Kidney (tissue), 14 donors: ENCODE results near the gene FAM20C. TPM values are rescaled to one million over a fixed set of nuclear protein-coding genes. Genes with fewer than 3 reads are reported as not detected.

Source experiments
- DNase-seq, 5 donors: peaks; one replicate each; pipeline ENCODE4 v3.0.0-alpha.2; 2013 to 2020
- FAIRE-seq: peaks from 2 replicates; lab custom pipeline; 2012; peaks lifted over from hg19 to GRCh38; lab: Jason Lieb, UNC
- H3K27ac ChIP-seq, 2 donors: one replicate each; pipeline ENCODE4 v1.7.0; 2013; ENCODE audit warnings: low read depth in 2 of 2, low read length in 2 of 2, inconsistent platforms in 1 of 2
- H3K27me3 ChIP-seq: one replicate; pipeline ENCODE4 v1.7.1; 2013; ENCODE audit warnings: low read length, inconsistent platforms; ENCODE audit not compliant: control insufficient read depth, insufficient read depth
- H3K36me3 ChIP-seq, 3 donors: one replicate each; pipeline versions ENCODE4 v1.7.0 to v1.7.1; 2013; ENCODE audit warnings: low read length in 3 of 3, control low read depth in 1 of 3, inconsistent platforms in 1 of 3; ENCODE audit not compliant: insufficient read depth in 3 of 3, control insufficient read depth in 2 of 3
- H3K4me1 ChIP-seq, 3 donors: one replicate each; pipeline versions ENCODE4 v1.7.0 to v1.7.1; 2013; ENCODE audit warnings: low read length in 3 of 3, inconsistent platforms in 1 of 3, low read depth in 1 of 3; ENCODE audit not compliant: control insufficient read depth in 2 of 3, insufficient read depth in 2 of 3
- H3K4me3 ChIP-seq, 3 donors: one replicate each; pipeline versions ENCODE4 v1.7.0 to v1.8.1; 2013; ENCODE audit warnings: low read length in 3 of 3, control low read depth in 1 of 3, inconsistent platforms in 1 of 3
- H3K9ac ChIP-seq, 3 donors: one replicate each; pipeline versions ENCODE4 v1.7.0 to v1.7.1; 2013; ENCODE audit warnings: low read length in 3 of 3, control low read depth in 1 of 3, inconsistent platforms in 1 of 3
- H3K9me3 ChIP-seq, 3 donors: one replicate each; pipeline versions ENCODE4 v1.7.0 to v1.7.1; 2013; ENCODE audit warnings: low read length in 3 of 3, control low read depth in 1 of 3, inconsistent platforms in 1 of 3; ENCODE audit not compliant: control insufficient read depth in 2 of 3, insufficient read depth in 1 of 3
- intact Hi-C: fragments of 100-400 bp; cut with DNase I; formaldehyde crosslinking; loops from one replicate; pipeline ENCODE4 v1.11.1; 2022
- polyA plus RNA-seq: library from polyadenylated mRNA; stranded (reverse); fragments of 350-450 nt; fragmentation: Illumina TruSeq; extraction: RNeasy Lipid Tissue Mini Kit (QIAGEN cat#74804); gene quantifications from one replicate; pipeline ENCODE4 v1.2.3, GENCODE V29; 2014; ENCODE audit warnings: low read depth, low replicate concordance; ENCODE audit not compliant: insufficient read depth
- total RNA-seq: library from RNA; stranded (reverse); fragmentation: NEBNext Ultra II Directional; extraction: Animal tissue kit (Norgen Biotek cat#: 25700); gene quantifications from one replicate; pipeline ENCODE4 v1.2.1, GENCODE V29; 2021
- TF ChIP-seq, protein P1 (sequence below): IDR thresholded peaks from 3 replicates; pipeline ENCODE4 v1.5.1; 2012; ENCODE audit warnings: mild to moderate bottlenecking, moderate library complexity, borderline replicate concordance; ENCODE audit not compliant: insufficient read depth; ENCODE audit errors: extremely low read depth
- donor health status: control.
- donor health status: control.
- donor health status: control.
- donor health status: control.
- donor health status: control.
- donor health status: DM: yes; HTN: yes; CAD: no.
- donor health status: Normal renal cell carcinoma (clear cell type).

Gene FAM20C
- total and polyA plus RNA-seq, 2 donors from 2014 or later = 84.9 to 114 TPM

DNA sequence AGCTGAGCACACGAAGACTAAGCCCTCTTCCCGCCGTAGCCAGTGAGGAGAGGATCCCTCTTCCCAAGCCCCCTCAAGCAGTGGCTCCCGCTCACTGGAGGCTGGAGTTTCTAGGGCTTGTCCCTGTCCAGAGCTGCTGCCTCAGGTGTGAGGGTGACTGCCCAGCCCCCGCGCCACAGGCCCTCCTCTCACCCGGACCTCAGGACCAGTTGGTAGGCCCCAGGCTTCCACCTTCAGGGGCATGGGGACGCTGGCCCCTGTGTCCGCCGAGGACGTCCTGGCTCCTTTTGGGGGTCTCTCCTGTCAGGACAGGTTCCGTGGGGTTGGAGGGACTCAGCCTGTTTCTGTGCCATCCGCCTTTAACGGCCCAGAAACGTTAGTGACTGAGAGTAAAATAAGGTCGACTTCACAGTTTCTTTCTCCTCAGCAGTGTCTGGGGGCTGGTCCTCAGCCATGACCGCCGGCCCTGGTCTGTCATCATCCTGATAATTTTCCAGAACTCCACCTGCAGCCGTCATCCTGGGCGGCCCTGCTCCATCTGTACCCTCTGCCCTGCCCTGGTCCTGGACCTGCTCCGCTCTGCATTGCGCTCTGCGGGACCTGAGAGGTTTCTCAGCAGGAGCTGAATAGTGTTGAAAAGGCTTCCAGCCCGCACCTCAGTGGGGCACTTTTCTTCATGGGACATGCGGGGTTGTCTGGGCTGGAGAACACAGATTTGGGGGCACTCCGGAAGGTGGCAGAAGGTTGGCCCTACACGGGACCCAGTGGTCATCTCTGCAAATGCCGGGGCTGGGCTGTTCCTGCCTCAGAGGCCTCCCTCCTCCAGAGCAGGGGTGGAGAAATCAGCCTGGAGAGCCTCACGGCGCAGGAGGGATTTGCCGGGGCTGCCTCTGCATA, 36.0 kb upstream of the FAM20C start:
- Histone ChIP-seq H3K9ac (no peak overlapping the region), H3K4me1 (no peaks in the 10 kb centered on the region), H3K27me3 (no peaks in the 10 kb centered on the region), H3K4me3 (no peak overlapping the region), H3K27ac (no peak overlapping the region), H3K9me3 (no peaks in the 10 kb centered on the region), H3K36me3 (no peaks in the 10 kb centered on the region)
- FAIRE-seq = no peak
- TF ChIP-seq, protein P1, sequence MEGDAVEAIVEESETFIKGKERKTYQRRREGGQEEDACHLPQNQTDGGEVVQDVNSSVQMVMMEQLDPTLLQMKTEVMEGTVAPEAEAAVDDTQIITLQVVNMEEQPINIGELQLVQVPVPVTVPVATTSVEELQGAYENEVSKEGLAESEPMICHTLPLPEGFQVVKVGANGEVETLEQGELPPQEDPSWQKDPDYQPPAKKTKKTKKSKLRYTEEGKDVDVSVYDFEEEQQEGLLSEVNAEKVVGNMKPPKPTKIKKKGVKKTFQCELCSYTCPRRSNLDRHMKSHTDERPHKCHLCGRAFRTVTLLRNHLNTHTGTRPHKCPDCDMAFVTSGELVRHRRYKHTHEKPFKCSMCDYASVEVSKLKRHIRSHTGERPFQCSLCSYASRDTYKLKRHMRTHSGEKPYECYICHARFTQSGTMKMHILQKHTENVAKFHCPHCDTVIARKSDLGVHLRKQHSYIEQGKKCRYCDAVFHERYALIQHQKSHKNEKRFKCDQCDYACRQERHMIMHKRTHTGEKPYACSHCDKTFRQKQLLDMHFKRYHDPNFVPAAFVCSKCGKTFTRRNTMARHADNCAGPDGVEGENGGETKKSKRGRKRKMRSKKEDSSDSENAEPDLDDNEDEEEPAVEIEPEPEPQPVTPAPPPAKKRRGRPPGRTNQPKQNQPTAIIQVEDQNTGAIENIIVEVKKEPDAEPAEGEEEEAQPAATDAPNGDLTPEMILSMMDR = no peak
- intact Hi-C loops = no loop called here
- peak in 1 of 5 donors; percentile 62 for DNase-seq

DNA sequence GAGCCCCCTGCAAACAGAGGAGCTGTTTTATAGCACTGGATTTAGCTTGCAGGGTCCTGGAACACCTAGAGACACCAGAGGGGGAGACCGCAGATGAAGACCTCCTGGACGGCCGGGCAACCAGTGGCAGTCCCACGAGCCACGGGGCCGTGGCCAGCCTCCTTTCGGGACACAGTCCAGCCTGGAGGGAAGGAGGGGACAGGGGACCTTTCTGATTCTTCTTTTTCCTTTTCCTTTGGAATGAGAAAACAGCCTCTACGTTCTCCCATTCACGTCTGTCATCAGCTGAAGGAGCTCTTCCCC, 35.4 kb upstream of the FAM20C start:
- H3K36me3 ChIP-seq = no peaks in the 10 kb centered on the region
- H3K27ac ChIP-seq = no peak overlapping the region
- intact Hi-C loops = no loop called here
- no peak overlapping the region for H3K9ac ChIP-seq
- FAIRE-seq (no peak), DNase-seq (no peak)
- no peaks in the 10 kb centered on the region for H3K4me1 ChIP-seq
- no peaks in the 10 kb centered on the region for H3K27me3 ChIP-seq
- H3K4me3 ChIP-seq = no peak overlapping the region
- H3K9me3 ChIP-seq = no peaks in the 10 kb centered on the region
- TF ChIP-seq, protein P1 = no peak

DNA sequence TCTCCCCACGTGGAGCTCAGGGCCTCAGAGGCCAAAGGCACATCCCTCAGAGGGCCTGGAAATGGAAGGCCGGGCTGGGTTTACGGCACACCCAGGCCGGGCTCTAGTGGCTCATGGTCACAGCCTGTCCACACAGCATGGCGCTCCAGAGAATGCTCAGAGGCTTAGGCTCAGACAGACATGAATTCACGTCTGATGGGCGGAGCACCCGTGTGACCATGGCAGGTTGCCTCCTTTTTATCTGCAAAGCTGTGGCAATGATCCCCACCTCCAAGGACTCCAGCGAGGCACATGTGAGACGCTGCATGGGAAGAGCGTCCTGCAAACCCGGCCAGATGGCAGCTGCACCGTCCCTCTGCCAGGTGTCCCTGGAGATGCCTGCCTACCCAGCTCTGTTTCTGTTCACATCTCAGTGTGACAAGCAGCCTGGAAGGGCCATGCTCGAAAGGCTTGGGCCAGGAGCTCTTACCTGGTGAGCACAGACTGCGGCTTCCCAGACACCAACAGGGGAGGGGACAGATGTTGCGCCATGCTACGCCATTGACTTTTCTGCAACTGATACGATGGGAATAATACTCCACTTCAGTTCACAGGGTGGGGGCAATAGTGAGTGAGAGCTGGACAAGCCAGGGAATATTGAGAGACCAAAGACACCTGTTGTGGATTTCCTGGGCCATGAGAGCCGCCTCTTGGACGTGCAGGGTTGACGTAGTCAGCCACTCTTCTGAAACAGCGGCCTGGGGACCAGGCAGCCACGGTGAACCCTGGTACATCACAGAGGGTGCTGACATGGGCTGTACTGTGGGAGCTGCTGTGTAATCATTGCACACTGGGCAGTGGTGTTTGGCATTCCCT, 34.4 kb upstream of the FAM20C start:
- Histone ChIP-seq H3K36me3 (no peaks in the 10 kb centered on the region), H3K9me3 (no peaks in the 10 kb centered on the region), H3K27me3 (no peaks in the 10 kb centered on the region), H3K9ac (no peak overlapping the region), H3K4me1 (peaks cover 0 to 4% (median 0%) of the 10 kb centered on the region in 3 donors), H3K4me3 (no peak overlapping the region), H3K27ac (no peak overlapping the region)
- intact Hi-C loops = no loop called here
- FAIRE-seq (no peak), DNase-seq (peak in 1 of 5 donors; percentile 51)
- TF ChIP-seq, protein P1 = no peak
